HL-60 (cell line): ENCODE results near the gene EYA4.

Experiments used
- CTCF ChIP-seq: IDR thresholded peaks from one replicate; pipeline ENCODE4 v1.5.1; 2011; ENCODE audit warnings: low read length, control low read depth, inconsistent platforms; ENCODE audit not compliant: insufficient read depth
- POLR2AphosphoS5 ChIP-seq: IDR thresholded peaks from 2 replicates; pipeline ENCODE4 v1.6.1; 2012; ENCODE audit warnings: low read depth
- SPI1 ChIP-seq: IDR thresholded peaks from 2 replicates; pipeline ENCODE4 v1.6.1; 2012; ENCODE audit warnings: low read depth, mild to moderate bottlenecking, borderline replicate concordance

DNA sequence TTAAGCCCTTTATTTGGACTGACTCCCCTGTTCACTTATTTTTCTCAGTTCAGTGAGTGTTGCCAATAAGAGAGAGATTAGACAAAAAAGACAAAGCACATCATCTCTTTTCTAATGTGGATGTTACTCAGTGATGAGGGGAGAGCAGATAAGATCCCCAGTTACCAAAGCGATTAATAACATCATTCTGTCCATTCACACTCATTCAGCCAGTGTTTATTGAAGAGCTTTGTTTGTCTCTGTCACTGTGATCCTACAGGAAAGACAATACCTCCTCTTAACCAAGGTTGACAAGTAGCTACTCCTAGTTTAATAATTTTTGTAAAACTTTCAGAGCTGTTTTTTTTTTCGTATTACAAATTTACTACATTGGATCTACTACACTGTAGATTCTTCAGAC is 163.0 kb downstream of the EYA4 start:
- no peak for TF ChIP-seq CTCF
- TF ChIP-seq POLR2AphosphoS5: no peak
- no peak for TF ChIP-seq SPI1
